HEK293 (cell line): ENCODE data around the gene TRMU.

Experiments used
- CTCF ChIA-PET: fragments of 350-600 bp; formaldehyde crosslinking; extraction: SDS; loops from one replicate; lab custom pipeline; 2021; ENCODE audit warnings: antibody characterized with exemption; lab: Yijun Ruan, JAX
- POLR2A ChIA-PET: fragments of 300-600 bp; formaldehyde crosslinking; extraction: SDS; loops from one replicate; lab custom pipeline; 2020; ENCODE audit warnings: antibody characterized with exemption, inconsistent platforms; lab: Yijun Ruan, JAX
- H3K27ac ChIP-seq: fragments of 200-500 bp; sonication (Bioruptor generic); 2 replicates; pipeline ENCODE4 v1.5.1; 2014; ENCODE audit warnings: low read depth, low read length, control low read depth, inconsistent platforms; ENCODE audit errors: extremely low read depth
- H3K36me3 ChIP-seq, 2 experiments: fragments of 200-500 bp in 1 of 2; sonication (Bioruptor generic) in 1 of 2; 1 replicate in 1 of 2; 2 replicates in 1 of 2; pipeline ENCODE4 v1.5.1; 2014 to 2017; ENCODE audit warnings: inconsistent platforms in 2 of 2, low read length in 2 of 2; ENCODE audit not compliant: control insufficient read depth in 2 of 2, insufficient read depth in 1 of 2
- H3K4me1 ChIP-seq: fragments of 200-500 bp; sonication (Bioruptor generic); 2 replicates; pipeline ENCODE4 v1.5.1; 2014; ENCODE audit warnings: mild to moderate bottlenecking, low read length, inconsistent platforms; ENCODE audit not compliant: control insufficient read depth, insufficient read depth
- H3K4me3 ChIP-seq: 2 replicates; pipeline ENCODE4 v1.5.1; 2011; ENCODE audit warnings: low read depth, mild to moderate bottlenecking, control low read depth, low read length, moderate library complexity
- H3K9me3 ChIP-seq: fragments of 200-500 bp; sonication (Bioruptor generic); 2 replicates; pipeline ENCODE4 v1.5.1; 2014; ENCODE audit warnings: low read depth, low read length, inconsistent platforms; ENCODE audit not compliant: control insufficient read depth, insufficient read depth
- CTCF ChIP-seq: fragments of 450-650 bp; formaldehyde crosslinking; IDR thresholded peaks from 2 replicates; pipeline ENCODE4 v1.5.1; 2016; ENCODE audit warnings: missing biosample characterization, missing genetic modification characterization
- HIC1 ChIP-seq: fragments of 450-650 bp; formaldehyde crosslinking; IDR thresholded peaks from 2 replicates; pipeline ENCODE4 v1.5.1; 2016; ENCODE audit warnings: missing biosample characterization, missing genetic modification characterization
- MZF1 ChIP-seq: fragments of 450-650 bp; formaldehyde crosslinking; IDR thresholded peaks from 2 replicates; pipeline ENCODE4 v1.5.1; 2017; ENCODE audit warnings: missing biosample characterization, missing genetic modification characterization, borderline replicate concordance
- PATZ1 ChIP-seq: fragments of 450-650 bp; formaldehyde crosslinking; IDR thresholded peaks from 2 replicates; pipeline ENCODE4 v1.5.1; 2016; ENCODE audit warnings: missing biosample characterization, missing genetic modification characterization
- PRDM6 ChIP-seq: fragments of 450-650 bp; formaldehyde crosslinking; IDR thresholded peaks from 2 replicates; pipeline ENCODE4 v1.5.1; 2017; ENCODE audit warnings: missing biosample characterization, missing genetic modification characterization
- ZBTB8A ChIP-seq: fragments of 450-650 bp; formaldehyde crosslinking; IDR thresholded peaks from 2 replicates; pipeline ENCODE4 v1.5.1; 2016; ENCODE audit warnings: missing biosample characterization, missing genetic modification characterization
- ZEB2 ChIP-seq: fragments of 450-650 bp; formaldehyde crosslinking; IDR thresholded peaks from 2 replicates; pipeline ENCODE4 v1.5.1; 2016; ENCODE audit warnings: missing biosample characterization, missing genetic modification characterization
- ZNF114 ChIP-seq: fragments of 450-650 bp; formaldehyde crosslinking; IDR thresholded peaks from 2 replicates; pipeline ENCODE4 v1.5.0; 2017; ENCODE audit warnings: missing biosample characterization, missing genetic modification characterization
- ZNF169 ChIP-seq: fragments of 450-650 bp; formaldehyde crosslinking; IDR thresholded peaks from 2 replicates; pipeline ENCODE4 v1.5.1; 2016; ENCODE audit warnings: missing biosample characterization, missing genetic modification characterization
- ZNF202 ChIP-seq: fragments of 450-650 bp; formaldehyde crosslinking; IDR thresholded peaks from 2 replicates; pipeline ENCODE4 v1.5.1; 2016; ENCODE audit warnings: missing biosample characterization, missing genetic modification characterization, borderline replicate concordance
- ZNF302 ChIP-seq: fragments of 450-650 bp; formaldehyde crosslinking; IDR thresholded peaks from 2 replicates; pipeline ENCODE4 v1.5.1; 2016; ENCODE audit warnings: missing biosample characterization, missing genetic modification characterization, low read depth
- ZNF366 ChIP-seq: fragments of 450-650 bp; formaldehyde crosslinking; conservative IDR thresholded peaks from 2 replicates; pipeline ENCODE4 v1.5.1; 2016; ENCODE audit warnings: missing biosample characterization, missing genetic modification characterization
- ZNF521 ChIP-seq: fragments of 450-650 bp; formaldehyde crosslinking; IDR thresholded peaks from 2 replicates; pipeline ENCODE4 v1.5.1; 2017; ENCODE audit warnings: missing biosample characterization, mild to moderate bottlenecking, missing genetic modification characterization
- ZNF548 ChIP-seq: fragments of 450-650 bp; formaldehyde crosslinking; IDR thresholded peaks from 2 replicates; pipeline ENCODE4 v1.5.1; 2016; ENCODE audit warnings: missing biosample characterization, missing genetic modification characterization
- ZNF571 ChIP-seq: fragments of 450-650 bp; formaldehyde crosslinking; IDR thresholded peaks from 2 replicates; pipeline ENCODE4 v1.5.0; 2017; ENCODE audit warnings: missing biosample characterization, missing genetic modification characterization
- ZNF660 ChIP-seq: fragments of 450-650 bp; IDR thresholded peaks from 2 replicates; pipeline ENCODE4 v1.5.1; 2018; ENCODE audit warnings: missing biosample characterization, mild to moderate bottlenecking, missing genetic modification characterization
- ZNF768 ChIP-seq: fragments of 450-650 bp; formaldehyde crosslinking; IDR thresholded peaks from 2 replicates; pipeline ENCODE4 v1.5.1; 2018; ENCODE audit warnings: missing biosample characterization, mild to moderate bottlenecking, missing genetic modification characterization
- ZSCAN16 ChIP-seq: fragments of 450-650 bp; formaldehyde crosslinking; IDR thresholded peaks from 2 replicates; pipeline ENCODE4 v1.5.1; 2016; ENCODE audit warnings: missing biosample characterization, missing genetic modification characterization
- TF ChIP-seq, protein P1 (sequence below): fragments of 450-650 bp; formaldehyde crosslinking; IDR thresholded peaks from 2 replicates; pipeline ENCODE4 v1.5.1; 2017; ENCODE audit warnings: missing biosample characterization, missing genetic modification characterization
- TF ChIP-seq, protein P2 (sequence below): fragments of 450-650 bp; IDR thresholded peaks from 2 replicates; pipeline ENCODE4 v1.5.1; 2018; ENCODE audit warnings: missing biosample characterization, mild to moderate bottlenecking, missing genetic modification characterization

TRMU gene

DNA sequence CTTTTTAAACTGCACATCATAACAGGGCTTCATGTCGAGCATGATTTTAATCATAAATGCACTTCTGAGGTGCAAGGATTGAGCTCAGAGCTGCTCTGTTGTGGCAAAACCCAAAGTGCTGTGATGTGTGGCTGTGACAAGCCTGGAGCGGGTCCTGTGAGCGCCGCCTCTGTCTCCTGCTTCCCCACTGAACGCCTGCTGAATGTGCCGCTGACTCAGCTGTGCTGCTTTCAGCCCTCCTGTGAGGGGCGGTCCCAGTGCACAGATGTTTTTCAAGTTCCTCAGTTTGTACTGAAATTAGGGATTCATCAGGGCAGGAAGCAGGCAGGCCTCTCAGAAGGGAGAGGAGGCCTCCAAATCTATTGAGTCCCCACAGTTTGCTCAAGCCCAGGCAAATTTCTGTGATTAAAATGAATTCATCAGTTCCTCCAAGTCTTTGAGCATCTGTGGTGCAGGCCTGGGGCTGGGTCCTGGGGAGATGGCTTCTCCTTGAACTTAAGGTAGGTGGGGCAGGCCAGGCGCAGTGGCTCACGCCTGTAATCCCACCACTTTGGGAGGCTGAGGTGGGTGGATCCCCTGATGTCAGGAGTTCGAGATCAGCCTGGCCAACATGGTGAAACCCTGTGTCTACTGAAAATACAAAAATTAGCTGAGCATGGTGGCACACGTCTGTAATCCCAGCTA lies 41.8 kb upstream of the TRMU start (continued):
- no peak for TF ChIP-seq PRDM6 (tag by site-specific recombination)
- TF ChIP-seq, protein P1, sequence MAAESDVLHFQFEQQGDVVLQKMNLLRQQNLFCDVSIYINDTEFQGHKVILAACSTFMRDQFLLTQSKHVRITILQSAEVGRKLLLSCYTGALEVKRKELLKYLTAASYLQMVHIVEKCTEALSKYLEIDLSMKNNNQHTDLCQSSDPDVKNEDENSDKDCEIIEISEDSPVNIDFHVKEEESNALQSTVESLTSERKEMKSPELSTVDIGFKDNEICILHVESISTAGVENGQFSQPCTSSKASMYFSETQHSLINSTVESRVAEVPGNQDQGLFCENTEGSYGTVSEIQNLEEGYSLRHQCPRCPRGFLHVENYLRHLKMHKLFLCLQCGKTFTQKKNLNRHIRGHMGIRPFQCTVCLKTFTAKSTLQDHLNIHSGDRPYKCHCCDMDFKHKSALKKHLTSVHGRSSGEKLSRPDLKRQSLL (tag by site-specific recombination): no peak
- TF ChIP-seq ZSCAN16: no peak
- no peak for TF ChIP-seq ZNF169 (tag by site-specific recombination)

DNA sequence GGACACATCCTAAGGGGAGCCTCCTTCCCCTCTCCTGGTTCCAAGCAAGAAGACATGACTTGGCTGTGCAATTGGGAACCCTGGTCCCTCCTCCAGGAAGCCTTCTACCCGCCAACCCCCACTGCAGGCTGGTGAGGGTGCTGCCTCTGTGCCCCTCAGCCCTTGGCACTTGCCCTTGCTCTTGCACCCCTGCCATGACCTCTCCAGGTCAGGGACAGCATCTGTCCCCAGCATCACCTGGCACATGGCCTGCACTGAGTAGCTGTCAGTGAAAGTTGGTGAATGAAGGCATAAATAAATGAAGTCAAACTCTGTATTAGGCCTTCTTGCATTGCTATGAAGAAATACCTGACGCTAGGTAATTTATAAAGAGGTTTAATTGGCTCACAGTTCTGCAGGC lies 40.7 kb upstream of the TRMU start:
- Histone ChIP-seq H3K27ac (no peak overlapping the region), H3K36me3 (peaks cover 28 to 56% of the 10 kb centered on the region in 2 experiments), H3K9me3 (no peaks in the 10 kb centered on the region), H3K4me3 (no peak overlapping the region), H3K4me1 (peaks cover 8% of the 10 kb centered on the region)
- POLR2A ChIA-PET: interaction anchor here (0.5 to 0.8 kb wide), 2 partner anchors 8 to 222 kb away, joined by 3 read pairs; no protein-coding TSS in a partner anchor
- CTCF ChIA-PET: interaction anchor here (0.6 to 2.5 kb wide), 2 partner anchors 172 to 300 kb away, joined by 3 to 16 read pairs; no protein-coding TSS in a partner anchor
- TF ChIP-seq ZNF202 (tag by site-specific recombination) (no peak), ZNF548 (tag by site-specific recombination) (no peak), ZNF768 (tag by site-specific recombination) (no peak), ZEB2 (tag by site-specific recombination) (no peak), ZNF660 (tag by site-specific recombination) (no peak)
- TF ChIP-seq, all 188 proteins: peak for 0

DNA sequence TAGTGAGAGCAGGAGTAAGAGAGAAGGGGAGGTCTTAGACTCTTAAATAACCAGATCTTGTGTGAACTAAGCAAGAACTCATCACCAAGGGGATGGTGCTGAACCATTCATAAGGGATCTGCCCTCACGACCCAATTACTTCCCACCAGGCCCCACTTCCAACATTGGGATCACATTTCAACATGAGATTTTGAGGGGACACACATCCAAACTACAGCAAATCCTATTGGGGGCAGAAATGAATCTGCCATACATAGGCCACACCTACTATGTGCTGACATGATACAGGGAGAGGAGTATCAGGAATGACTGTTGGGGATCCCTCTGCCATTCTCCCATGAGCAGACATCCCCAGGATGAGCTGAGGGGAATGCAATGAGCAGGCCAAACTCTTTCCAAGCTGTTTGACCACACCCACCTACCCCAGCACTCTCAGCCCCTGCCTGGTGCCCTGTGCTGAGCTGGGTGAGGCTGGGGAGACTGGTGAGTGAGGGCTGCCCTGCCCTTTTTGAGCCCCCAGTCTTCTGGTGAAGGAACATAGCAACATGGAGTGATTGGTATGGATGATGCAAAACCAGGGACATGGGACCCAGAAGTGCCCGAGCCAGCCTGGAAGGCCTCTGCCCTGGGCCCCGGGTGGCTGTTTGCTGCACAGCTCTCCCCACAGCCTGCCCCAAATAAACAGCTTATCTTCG lies 40.1 kb upstream of the TRMU start:
- Histone ChIP-seq H3K4me1 (peaks cover 8% of the 10 kb centered on the region), H3K36me3 (peaks cover 34 to 55% of the 10 kb centered on the region in 2 experiments), H3K4me3 (no peak overlapping the region; the same call in 1 of the 2 replicates), H3K27ac (peak overlapping the region; percentile 81), H3K9me3 (no peaks in the 10 kb centered on the region)
- ChIA-PET CTCF (interaction anchor here (0.6 to 2.5 kb wide), 4 partner anchors 27 to 348 kb away, joined by 3 to 16 read pairs (median 4); partner anchors contain the start of gene TTC38), POLR2A (interaction anchor here (0.5 to 3.1 kb wide), 12 partner anchors 9 to 222 kb away, joined by 3 to 17 read pairs (median 4); partner anchors contain the start of genes CDPF1, TRMU and TTC38)
- no peak for TF ChIP-seq ZNF521
- TF ChIP-seq ZBTB8A (tag by site-specific recombination): no peak
- no peak for TF ChIP-seq ZNF768 (tag by site-specific recombination)
- TF ChIP-seq CTCF (tag by site-specific recombination): no peak
- TF ChIP-seq, protein P2, sequence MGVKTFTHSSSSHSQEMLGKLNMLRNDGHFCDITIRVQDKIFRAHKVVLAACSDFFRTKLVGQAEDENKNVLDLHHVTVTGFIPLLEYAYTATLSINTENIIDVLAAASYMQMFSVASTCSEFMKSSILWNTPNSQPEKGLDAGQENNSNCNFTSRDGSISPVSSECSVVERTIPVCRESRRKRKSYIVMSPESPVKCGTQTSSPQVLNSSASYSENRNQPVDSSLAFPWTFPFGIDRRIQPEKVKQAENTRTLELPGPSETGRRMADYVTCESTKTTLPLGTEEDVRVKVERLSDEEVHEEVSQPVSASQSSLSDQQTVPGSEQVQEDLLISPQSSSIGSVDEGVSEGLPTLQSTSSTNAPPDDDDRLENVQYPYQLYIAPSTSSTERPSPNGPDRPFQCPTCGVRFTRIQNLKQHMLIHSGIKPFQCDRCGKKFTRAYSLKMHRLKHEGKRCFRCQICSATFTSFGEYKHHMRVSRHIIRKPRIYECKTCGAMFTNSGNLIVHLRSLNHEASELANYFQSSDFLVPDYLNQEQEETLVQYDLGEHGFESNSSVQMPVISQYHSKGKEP: no peak
- TF ChIP-seq ZNF571: no peak
- no peak for TF ChIP-seq ZNF114 (tag by site-specific recombination)
- no peak for TF ChIP-seq ZNF366
- TF ChIP-seq PATZ1 (tag by site-specific recombination): no peak
- TF ChIP-seq MZF1 (tag by site-specific recombination): 0 out of 2 replicates have a peak, but pooled peaks have one; percentile 40
- 0 out of 2 replicates have a peak, but pooled peaks have one; percentile 22 for TF ChIP-seq HIC1
- TF ChIP-seq ZNF302 (tag by site-specific recombination): no peak
